PC-9 (cell line): ENCODE measurements around the gene NTM.

Experiments used
- EZH2 ChIP-seq: fragments of 200-600 bp; sonication (generic); IDR thresholded peaks from 2 replicates; pipeline ENCODE4 v1.8.0; 2017; ENCODE audit warnings: antibody characterized with exemption, low read depth
- TF ChIP-seq, protein P1 (sequence below): fragments of 200-600 bp; sonication (generic); conservative IDR thresholded peaks from 2 replicates; pipeline ENCODE4 v1.6.1; 2017; ENCODE audit warnings: mixed run types, antibody characterized with exemption, mild to moderate bottlenecking, moderate library complexity

DNA sequence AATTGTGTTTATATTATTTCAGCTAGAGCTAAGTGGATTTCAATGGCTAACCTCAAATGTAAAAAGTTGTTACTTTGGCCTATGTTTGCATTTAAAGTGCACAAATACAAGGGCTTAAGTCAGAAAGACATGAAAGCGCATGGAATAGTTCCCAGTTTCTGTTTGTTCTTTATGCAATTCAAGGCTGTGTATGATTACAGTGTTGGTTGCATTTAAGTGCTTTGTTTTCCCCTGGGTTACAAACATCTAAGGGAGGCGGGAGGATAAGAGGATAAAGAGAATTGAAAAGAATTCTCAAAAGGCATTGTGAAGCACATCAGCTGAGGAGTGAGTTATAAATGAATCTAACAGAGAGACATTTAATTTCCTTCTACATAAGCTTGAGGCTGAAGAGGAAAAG, 453.4 kb downstream of the NTM start:
- TF ChIP-seq, protein P1, sequence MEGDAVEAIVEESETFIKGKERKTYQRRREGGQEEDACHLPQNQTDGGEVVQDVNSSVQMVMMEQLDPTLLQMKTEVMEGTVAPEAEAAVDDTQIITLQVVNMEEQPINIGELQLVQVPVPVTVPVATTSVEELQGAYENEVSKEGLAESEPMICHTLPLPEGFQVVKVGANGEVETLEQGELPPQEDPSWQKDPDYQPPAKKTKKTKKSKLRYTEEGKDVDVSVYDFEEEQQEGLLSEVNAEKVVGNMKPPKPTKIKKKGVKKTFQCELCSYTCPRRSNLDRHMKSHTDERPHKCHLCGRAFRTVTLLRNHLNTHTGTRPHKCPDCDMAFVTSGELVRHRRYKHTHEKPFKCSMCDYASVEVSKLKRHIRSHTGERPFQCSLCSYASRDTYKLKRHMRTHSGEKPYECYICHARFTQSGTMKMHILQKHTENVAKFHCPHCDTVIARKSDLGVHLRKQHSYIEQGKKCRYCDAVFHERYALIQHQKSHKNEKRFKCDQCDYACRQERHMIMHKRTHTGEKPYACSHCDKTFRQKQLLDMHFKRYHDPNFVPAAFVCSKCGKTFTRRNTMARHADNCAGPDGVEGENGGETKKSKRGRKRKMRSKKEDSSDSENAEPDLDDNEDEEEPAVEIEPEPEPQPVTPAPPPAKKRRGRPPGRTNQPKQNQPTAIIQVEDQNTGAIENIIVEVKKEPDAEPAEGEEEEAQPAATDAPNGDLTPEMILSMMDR = no peak
- TF ChIP-seq EZH2 = no peak
